Trophoblast cell (in vitro differentiated cells and primary cell): Measurements from ENCODE around the gene DNAJC12.
A peak's percentile ranks its signal among the peaks of the same experiment; 100 is the strongest.
"Not testable (repeated sequence)": the region's sequence is repeated elsewhere in the genome, so short reads cannot be mapped to it uniquely, and the experiment has no call there.

Experiments used
- DNase-seq, 2 donors: peaks; one replicate each; pipeline ENCODE4 v3.0.0-alpha.2; 2016
- H2AFZ ChIP-seq: 2 replicates; pipeline ENCODE4 v1.6.1; 2013; ENCODE audit warnings: low read length, moderate library complexity, mild to moderate bottlenecking; ENCODE audit not compliant: insufficient read depth, poor library complexity
- H2AK5ac ChIP-seq: 2 replicates; pipeline ENCODE4 v1.6.1; 2013; ENCODE audit warnings: mild to moderate bottlenecking, low read length
- H2BK120ac ChIP-seq: 2 replicates; pipeline ENCODE4 v1.6.1; 2013; ENCODE audit warnings: low read length, mild to moderate bottlenecking, moderate library complexity; ENCODE audit not compliant: insufficient read depth, poor library complexity
- H2BK12ac ChIP-seq: 2 replicates; pipeline ENCODE4 v1.6.1; 2013; ENCODE audit warnings: mild to moderate bottlenecking, low read length, moderate library complexity
- H2BK5ac ChIP-seq: 2 replicates; pipeline ENCODE4 v1.6.1; 2013; ENCODE audit warnings: low read length, low read depth, moderate library complexity, mild to moderate bottlenecking; ENCODE audit not compliant: poor library complexity
- H3K14ac ChIP-seq: 2 replicates; pipeline ENCODE4 v1.6.1; 2013; ENCODE audit warnings: mild to moderate bottlenecking, low read length
- H3K18ac ChIP-seq: 2 replicates; pipeline ENCODE4 v1.6.1; 2013; ENCODE audit warnings: mild to moderate bottlenecking, low read length
- H3K23ac ChIP-seq: 2 replicates; pipeline ENCODE4 v1.6.1; 2013; ENCODE audit warnings: low read length
- H3K27ac ChIP-seq: 2 replicates; pipeline ENCODE4 v1.5.1; 2013; ENCODE audit warnings: low read depth, mild to moderate bottlenecking, inconsistent platforms, low read length, moderate library complexity
- H3K27me3 ChIP-seq: 2 replicates; pipeline ENCODE4 v1.6.1; 2013; ENCODE audit warnings: inconsistent platforms, mild to moderate bottlenecking, low read length, moderate library complexity; ENCODE audit not compliant: insufficient read depth
- H3K36me3 ChIP-seq, 2 experiments: 1 replicate in 1 of 2; 2 replicates in 1 of 2; pipeline ENCODE4 v1.6.1; 2013; ENCODE audit warnings: low read length in 2 of 2, mild to moderate bottlenecking in 2 of 2, moderate library complexity in 1 of 2; ENCODE audit not compliant: insufficient read depth in 2 of 2, control insufficient read depth in 1 of 2
- H3K4ac ChIP-seq: 2 replicates; pipeline ENCODE4 v1.6.1; 2013; ENCODE audit warnings: low read depth, mild to moderate bottlenecking, low read length, moderate library complexity
- H3K4me1 ChIP-seq, 2 experiments: 1 replicate in 1 of 2; 2 replicates in 1 of 2; pipeline ENCODE4 v1.6.1; 2013; ENCODE audit warnings: low read length in 2 of 2, mild to moderate bottlenecking in 2 of 2, moderate library complexity in 1 of 2; ENCODE audit not compliant: insufficient read depth in 2 of 2, control insufficient read depth in 1 of 2
- H3K4me2 ChIP-seq: 2 replicates; pipeline ENCODE4 v1.6.1; 2013; ENCODE audit warnings: inconsistent platforms, mild to moderate bottlenecking, low read length, moderate library complexity
- H3K4me3 ChIP-seq: 2 replicates; pipeline ENCODE4 v1.5.1; 2013; ENCODE audit warnings: mild to moderate bottlenecking, low read depth, low read length, inconsistent platforms
- H3K79me1 ChIP-seq: one replicate; pipeline ENCODE4 v1.6.1; 2013; ENCODE audit warnings: low read length
- H3K79me2 ChIP-seq: 2 replicates; pipeline ENCODE4 v1.6.1; 2013; ENCODE audit warnings: low read length, mild to moderate bottlenecking; ENCODE audit not compliant: control insufficient read depth, insufficient read depth, poor library complexity
- H3K9ac ChIP-seq: 2 replicates; pipeline ENCODE4 v1.6.1; 2013; ENCODE audit warnings: mild to moderate bottlenecking, low read length
- H3K9me3 ChIP-seq: 2 replicates; pipeline ENCODE4 v1.6.1; 2013; ENCODE audit warnings: low read depth, mild to moderate bottlenecking, control low read depth, inconsistent platforms, low read length; ENCODE audit not compliant: insufficient read depth
- H4K12ac ChIP-seq: 2 replicates; pipeline ENCODE4 v1.6.1; 2013; ENCODE audit warnings: low read depth, mild to moderate bottlenecking, low read length, moderate library complexity
- H4K8ac ChIP-seq: 2 replicates; pipeline ENCODE4 v1.6.1; 2013; ENCODE audit warnings: low read depth, mild to moderate bottlenecking, low read length, moderate library complexity
- H4K91ac ChIP-seq: one replicate; pipeline ENCODE4 v1.6.1; 2013; ENCODE audit warnings: low read depth, mild to moderate bottlenecking, low read length, moderate library complexity
- WGBS: extraction: QIAGEN DNeasy Blood & Tissue Kit; methylation state at CpG from one replicate; pipeline ENCODE4 v1.1.7; 2013; ENCODE audit warnings: missing lambda C conversion rate; ENCODE audit not compliant: insufficient read length, insufficient coverage; ENCODE audit errors: extremely low coverage; 5-methylcytosine and 5-hydroxymethylcytosine counted together

DNAJC12 gene

DNA sequence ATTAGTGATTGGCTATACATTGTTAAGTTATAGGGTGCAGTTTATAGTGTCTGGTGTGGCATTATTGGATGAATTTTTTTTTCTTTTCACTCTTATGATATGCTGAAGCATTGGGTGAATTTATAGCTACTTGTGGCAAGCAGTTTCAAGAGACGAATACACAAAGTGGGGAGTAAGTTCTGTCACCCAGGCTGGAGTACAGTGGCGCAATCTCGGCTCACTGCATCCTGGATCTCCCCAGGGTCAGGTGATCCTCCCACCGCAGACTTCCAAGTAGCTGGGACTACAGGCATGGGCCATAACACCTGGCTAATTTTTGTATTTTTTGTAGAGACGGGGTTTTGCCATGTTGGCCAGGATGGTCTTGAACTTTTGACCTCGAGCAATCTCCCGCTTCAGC, 40.1 kb upstream of the DNAJC12 start:
- no peak overlapping the region for H3K9ac ChIP-seq

DNA sequence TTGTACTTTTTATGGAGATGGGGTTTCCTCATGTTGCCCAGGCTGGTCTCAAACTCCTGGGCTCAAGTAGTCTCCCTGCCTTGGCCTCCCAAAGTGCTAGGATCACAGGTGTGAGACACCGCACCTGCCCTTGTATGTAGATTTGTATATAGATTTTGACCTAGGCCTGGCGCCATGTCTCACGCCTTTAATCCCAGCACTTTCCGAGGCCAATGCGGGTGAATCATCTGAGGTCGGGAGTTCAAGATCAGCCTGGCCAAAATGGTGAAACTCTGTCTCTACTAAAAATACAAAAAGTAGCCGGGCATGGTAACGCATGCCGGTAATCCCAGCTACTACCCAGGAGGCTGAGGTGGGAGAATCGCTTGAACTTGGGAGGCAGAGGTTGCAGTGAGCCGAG, 39.4 kb upstream of the DNAJC12 start:
- not testable (repeated sequence) for H3K36me3 ChIP-seq, H3K23ac ChIP-seq, H3K27ac ChIP-seq, DNase-seq, H4K12ac ChIP-seq, H4K8ac ChIP-seq, H3K4me3 ChIP-seq, H3K4me2 ChIP-seq, H3K79me1 ChIP-seq, H3K18ac ChIP-seq, H3K14ac ChIP-seq, H3K4ac ChIP-seq, H3K27me3 ChIP-seq, H3K4me1 ChIP-seq, H3K79me2 ChIP-seq, H2BK120ac ChIP-seq, H4K91ac ChIP-seq, H3K9me3 ChIP-seq, H3K9ac ChIP-seq, H2BK12ac ChIP-seq, H2AFZ ChIP-seq, H2AK5ac ChIP-seq, H2BK5ac ChIP-seq
- WGBS = no CpG with 5 or more reads among the region's 11 CpGs

More for the DNA sequence above, 40.1 kb upstream of the DNAJC12 start:
- H4K91ac ChIP-seq = no peak overlapping the region
- H3K9me3 ChIP-seq = no peaks in the 10 kb centered on the region
- H3K4me3 ChIP-seq = no peak overlapping the region
- H3K18ac ChIP-seq = no peak overlapping the region
- no peak overlapping the region for H4K8ac ChIP-seq
- H3K27ac ChIP-seq = no peak overlapping the region
- no peak overlapping the region for H2BK120ac ChIP-seq
- H2AFZ ChIP-seq = no peak overlapping the region
- no peak overlapping the region for H2BK5ac ChIP-seq
- H3K23ac ChIP-seq = no peak overlapping the region
- no peak overlapping the region for H3K14ac ChIP-seq
- no peaks in the 10 kb centered on the region for H3K79me2 ChIP-seq
- no peak overlapping the region for H3K4me2 ChIP-seq
- no peak overlapping the region for H2BK12ac ChIP-seq
- H3K27me3 ChIP-seq = no peaks in the 10 kb centered on the region
- no peaks in the 10 kb centered on the region for H3K79me1 ChIP-seq
- no peaks in the 10 kb centered on the region for H3K36me3 ChIP-seq
- DNase-seq = no peak
- WGBS = no CpG with 5 or more reads among the region's 7 CpGs
- H2AK5ac ChIP-seq = no peak overlapping the region
- no peaks in the 10 kb centered on the region for H3K4me1 ChIP-seq
- H3K4ac ChIP-seq = no peak overlapping the region
- H4K12ac ChIP-seq = no peak overlapping the region

GRCh38 chr10:67875340-67876238, 37.6 kb upstream of the DNAJC12 start:
- Histone ChIP-seq H3K79me2 (no peaks in the 10 kb centered on the region), H3K36me3 (no peaks in the 10 kb centered on the region), H3K14ac (no peak overlapping the region), H2AFZ (no peak overlapping the region), H3K9ac (no peak overlapping the region), H3K4ac (no peak overlapping the region), H3K4me3 (no peak overlapping the region), H4K12ac (no peak overlapping the region), H3K23ac (no peak overlapping the region), H2BK12ac (no peak overlapping the region), H3K27me3 (no peaks in the 10 kb centered on the region), H3K4me2 (no peak overlapping the region), H4K91ac (no peak overlapping the region), H2BK5ac (no peak overlapping the region), H3K18ac (no peak overlapping the region), H2AK5ac (no peak overlapping the region), H3K4me1 (no peaks in the 10 kb centered on the region), H3K27ac (no peak overlapping the region), H3K79me1 (no peaks in the 10 kb centered on the region), H2BK120ac (no peak overlapping the region), H3K9me3 (no peaks in the 10 kb centered on the region), H4K8ac (no peak overlapping the region)
- WGBS = no CpG with 5 or more reads among the region's 3 CpGs
- DNase-seq = no peak

- Histone ChIP-seq H3K23ac (no peak overlapping the region), H2AFZ (no peak overlapping the region), H3K4me2 (no peak overlapping the region), H3K4me3 (no peak overlapping the region), H3K14ac (no peak overlapping the region), H2AK5ac (no peak overlapping the region), H4K91ac (no peak overlapping the region), H4K12ac (no peak overlapping the region), H3K27me3 (no peaks in the 10 kb centered on the region), H2BK120ac (no peak overlapping the region), H2BK12ac (no peak overlapping the region), H3K9ac (no peak overlapping the region), H3K36me3 (no peaks in the 10 kb centered on the region), H3K9me3 (no peaks in the 10 kb centered on the region), H3K18ac (no peak overlapping the region), H4K8ac (no peak overlapping the region), H3K79me2 (no peaks in the 10 kb centered on the region), H3K4ac (no peak overlapping the region), H2BK5ac (no peak overlapping the region), H3K4me1 (no peaks in the 10 kb centered on the region), H3K27ac (no peak overlapping the region), H3K79me1 (no peaks in the 10 kb centered on the region)
- WGBS = no CpG with 5 or more reads among the region's 6 CpGs
- peak in 1 of 2 donors; percentile 65 for DNase-seq
These were observed 32.0 kb upstream of the DNAJC12 start for GRCh38 chr10:67869996-67870395.
